ENCODE results near the gene AIMP2.
"Not testable (repeated sequence)": the region's sequence is repeated elsewhere in the genome, so short reads cannot be mapped to it uniquely, and the experiment has no call there.

DNA sequence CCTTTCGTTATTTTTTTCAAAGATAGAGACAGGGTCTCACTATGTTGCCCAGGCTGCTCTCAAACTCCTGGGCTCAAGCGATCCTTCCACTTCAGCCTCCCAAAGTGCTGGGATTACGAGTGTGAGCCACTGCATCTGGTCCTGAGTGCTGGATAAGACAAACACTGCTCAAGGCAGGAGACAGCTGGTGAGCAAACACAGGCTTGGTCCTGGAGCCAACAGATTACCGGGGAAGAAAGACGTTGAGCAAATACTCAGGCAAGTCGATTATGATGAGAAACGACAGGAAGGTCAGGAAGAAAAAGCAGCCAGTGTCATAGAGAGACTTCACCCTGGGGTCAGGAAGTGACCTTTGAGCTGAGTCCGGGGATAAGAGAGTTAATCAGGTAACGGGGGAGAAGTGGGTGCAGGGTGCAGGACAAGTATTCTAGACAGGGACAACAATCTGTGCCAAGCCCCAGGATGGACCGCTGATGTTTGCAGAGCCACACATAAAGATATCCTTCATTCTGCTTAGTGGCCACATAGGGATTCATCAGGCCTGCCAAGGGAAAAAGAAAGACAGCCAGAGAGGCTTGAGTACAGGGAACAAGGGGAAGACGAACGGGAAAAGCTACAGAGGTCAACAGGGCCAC lies 29.3 kb upstream of the AIMP2 start:
- TF ChIP-seq, protein P1, sequence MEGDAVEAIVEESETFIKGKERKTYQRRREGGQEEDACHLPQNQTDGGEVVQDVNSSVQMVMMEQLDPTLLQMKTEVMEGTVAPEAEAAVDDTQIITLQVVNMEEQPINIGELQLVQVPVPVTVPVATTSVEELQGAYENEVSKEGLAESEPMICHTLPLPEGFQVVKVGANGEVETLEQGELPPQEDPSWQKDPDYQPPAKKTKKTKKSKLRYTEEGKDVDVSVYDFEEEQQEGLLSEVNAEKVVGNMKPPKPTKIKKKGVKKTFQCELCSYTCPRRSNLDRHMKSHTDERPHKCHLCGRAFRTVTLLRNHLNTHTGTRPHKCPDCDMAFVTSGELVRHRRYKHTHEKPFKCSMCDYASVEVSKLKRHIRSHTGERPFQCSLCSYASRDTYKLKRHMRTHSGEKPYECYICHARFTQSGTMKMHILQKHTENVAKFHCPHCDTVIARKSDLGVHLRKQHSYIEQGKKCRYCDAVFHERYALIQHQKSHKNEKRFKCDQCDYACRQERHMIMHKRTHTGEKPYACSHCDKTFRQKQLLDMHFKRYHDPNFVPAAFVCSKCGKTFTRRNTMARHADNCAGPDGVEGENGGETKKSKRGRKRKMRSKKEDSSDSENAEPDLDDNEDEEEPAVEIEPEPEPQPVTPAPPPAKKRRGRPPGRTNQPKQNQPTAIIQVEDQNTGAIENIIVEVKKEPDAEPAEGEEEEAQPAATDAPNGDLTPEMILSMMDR (IDR thresholded peaks at IDR 0.05; ENCODE audit: low read depth, low read length, missing input control) = not testable (repeated sequence)
- TF ChIP-seq RAD21 (IDR thresholded peaks at IDR 0.05); YY1 (IDR thresholded peaks at IDR 0.05); GABPA (IDR thresholded peaks at IDR 0.05 in 1 of 2, conservative IDR thresholded peaks at IDR 0.05 in 1 of 2): not testable (repeated sequence)
- TF ChIP-seq, protein P2, sequence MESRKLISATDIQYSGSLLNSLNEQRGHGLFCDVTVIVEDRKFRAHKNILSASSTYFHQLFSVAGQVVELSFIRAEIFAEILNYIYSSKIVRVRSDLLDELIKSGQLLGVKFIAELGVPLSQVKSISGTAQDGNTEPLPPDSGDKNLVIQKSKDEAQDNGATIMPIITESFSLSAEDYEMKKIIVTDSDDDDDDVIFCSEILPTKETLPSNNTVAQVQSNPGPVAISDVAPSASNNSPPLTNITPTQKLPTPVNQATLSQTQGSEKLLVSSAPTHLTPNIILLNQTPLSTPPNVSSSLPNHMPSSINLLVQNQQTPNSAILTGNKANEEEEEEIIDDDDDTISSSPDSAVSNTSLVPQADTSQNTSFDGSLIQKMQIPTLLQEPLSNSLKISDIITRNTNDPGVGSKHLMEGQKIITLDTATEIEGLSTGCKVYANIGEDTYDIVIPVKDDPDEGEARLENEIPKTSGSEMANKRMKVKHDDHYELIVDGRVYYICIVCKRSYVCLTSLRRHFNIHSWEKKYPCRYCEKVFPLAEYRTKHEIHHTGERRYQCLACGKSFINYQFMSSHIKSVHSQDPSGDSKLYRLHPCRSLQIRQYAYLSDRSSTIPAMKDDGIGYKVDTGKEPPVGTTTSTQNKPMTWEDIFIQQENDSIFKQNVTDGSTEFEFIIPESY (IDR thresholded peaks at IDR 0.05) = not testable (repeated sequence)

Measured in liver (tissue), 3 donors.